ENCODE data around the gene SAMD10.

The SAMD10 gene

DNA sequence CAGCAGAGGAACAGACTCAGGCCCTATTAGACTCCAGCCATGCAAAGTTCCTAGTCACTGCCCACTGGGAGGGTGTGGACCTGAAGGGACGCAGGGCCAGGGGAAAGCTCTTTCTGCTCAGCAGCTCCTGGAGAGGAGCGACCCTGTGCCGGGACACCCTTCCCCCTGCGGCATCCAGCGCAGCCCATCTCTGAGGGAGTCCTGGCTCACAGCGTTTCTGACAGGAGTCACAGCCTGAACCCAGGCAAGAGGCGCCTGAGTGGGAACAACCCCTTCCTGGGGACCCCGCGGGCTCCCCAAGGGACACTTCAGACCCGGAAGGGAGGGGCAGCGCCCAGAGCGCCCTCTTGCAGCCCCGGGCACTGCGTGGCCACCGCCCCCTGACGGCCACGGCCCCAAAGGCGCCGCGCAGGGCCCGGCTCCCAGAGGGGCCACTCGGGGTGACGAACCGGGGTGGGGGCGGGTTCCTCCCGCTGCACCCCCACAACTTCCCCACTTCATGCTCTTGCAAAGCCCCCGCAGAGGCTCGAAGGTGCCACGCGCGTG, 24.1 kb downstream of the SAMD10 start:
- peak; percentile 45 for DNase-seq

DNA sequence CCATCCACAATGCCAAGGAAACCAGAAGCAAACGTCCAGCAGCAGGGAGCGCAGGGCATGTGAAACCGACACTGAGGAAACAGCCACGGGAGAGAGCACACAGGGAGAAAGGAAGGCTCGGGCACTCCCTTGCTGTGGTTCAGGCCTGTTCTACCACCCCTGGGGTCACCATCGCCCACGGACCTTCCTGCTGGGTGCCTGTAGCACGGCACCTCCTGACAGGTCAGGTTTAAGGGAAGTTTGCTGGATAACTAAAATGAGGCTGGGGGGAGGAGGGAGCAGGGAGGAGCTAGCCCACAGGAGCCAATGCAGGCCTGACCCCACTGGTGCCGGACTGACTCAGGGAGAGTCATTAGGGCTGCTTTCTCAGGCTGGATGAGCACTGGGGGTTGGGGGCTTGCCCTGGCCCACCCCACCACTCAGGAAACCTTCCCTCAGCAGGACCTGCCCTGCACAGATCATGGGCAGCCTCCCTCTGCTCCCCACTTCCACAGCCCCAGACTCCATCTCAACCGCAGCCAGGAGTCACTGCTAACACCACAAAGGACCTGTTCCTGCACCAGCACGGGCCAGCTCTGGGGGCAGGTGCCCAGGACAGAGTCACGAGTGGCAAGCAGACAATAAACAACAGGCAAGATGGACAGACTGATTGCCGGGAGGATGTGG, 25.5 kb downstream of the SAMD10 start:
- no peak for DNase-seq

DNA sequence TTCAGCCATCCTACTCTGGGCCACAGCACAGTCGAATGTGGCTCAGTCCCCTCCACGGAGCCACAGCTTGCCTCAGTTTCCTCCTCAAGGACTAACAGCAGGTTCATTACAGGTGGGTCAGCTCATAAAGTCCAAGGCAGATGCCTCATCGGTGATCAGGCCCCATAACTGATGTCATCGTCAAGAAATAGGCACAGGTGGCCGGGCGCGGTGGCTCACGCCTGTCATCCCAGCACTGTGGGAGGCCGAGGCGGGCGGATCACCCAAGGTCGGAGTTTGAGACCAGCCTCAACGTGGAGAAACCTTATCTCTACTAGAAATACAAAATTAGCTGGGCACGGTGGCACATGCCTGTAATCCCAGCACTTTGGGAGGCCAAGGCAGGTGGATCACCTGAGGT, 26.7 kb downstream of the SAMD10 start:
- no peak for DNase-seq

DNA sequence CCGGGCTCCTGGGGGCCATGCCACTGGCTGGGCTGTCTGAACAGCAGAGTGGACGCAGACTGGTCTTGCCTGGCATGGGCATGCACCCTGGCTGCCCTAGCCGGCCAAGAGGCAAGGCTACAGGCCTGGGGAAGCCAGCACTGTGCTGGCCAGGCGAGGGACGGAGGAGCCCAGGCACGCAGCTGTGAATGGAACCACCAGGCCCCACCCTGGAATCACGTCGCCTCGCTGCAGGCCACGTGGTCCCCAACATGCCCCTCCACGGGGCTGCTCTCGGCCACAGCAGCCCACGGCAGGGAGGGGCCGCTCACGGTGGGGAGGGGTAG, 27.3 kb downstream of the SAMD10 start:
- DNase-seq: no peak

DNA sequence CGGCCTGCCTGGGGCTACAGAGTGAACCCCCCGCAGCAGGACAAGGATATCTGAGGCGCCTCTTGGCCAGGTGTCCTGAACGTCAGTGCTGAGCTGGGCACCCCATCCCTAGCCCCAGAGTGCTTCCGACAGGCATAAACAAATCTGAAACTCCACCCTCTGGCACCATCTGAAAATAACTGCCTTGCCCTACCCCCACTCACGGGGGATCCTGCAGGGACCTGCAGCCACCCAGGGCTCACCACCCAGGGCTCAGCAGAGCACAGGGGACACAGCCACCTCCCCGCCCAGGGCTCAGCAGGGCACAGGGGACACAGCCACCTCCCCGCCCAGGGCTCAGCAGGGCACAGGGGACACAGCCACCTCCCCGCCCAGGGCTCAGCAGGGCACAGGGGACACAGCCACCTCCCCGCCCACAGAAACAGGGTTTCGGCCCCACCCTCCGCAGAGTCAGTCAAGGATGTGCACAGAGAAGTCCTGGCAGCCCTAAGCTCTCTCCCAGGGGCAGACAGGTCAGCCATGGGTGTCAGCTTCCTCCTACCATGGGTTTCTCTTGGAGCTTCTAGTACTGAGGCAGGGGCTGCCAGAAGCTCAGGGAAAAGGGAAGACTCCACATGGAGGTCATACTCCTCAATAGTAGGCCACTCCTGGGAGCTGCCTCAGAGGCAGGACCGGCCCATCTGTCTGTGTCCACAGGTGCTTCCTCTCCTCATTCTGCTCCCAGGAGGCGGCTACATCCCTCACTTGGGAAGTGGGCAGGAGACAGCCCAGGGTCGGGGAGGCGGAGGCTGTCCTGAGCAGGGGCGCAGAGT, 27.8 kb downstream of the SAMD10 start:
- DNase-seq: no peak

DNA sequence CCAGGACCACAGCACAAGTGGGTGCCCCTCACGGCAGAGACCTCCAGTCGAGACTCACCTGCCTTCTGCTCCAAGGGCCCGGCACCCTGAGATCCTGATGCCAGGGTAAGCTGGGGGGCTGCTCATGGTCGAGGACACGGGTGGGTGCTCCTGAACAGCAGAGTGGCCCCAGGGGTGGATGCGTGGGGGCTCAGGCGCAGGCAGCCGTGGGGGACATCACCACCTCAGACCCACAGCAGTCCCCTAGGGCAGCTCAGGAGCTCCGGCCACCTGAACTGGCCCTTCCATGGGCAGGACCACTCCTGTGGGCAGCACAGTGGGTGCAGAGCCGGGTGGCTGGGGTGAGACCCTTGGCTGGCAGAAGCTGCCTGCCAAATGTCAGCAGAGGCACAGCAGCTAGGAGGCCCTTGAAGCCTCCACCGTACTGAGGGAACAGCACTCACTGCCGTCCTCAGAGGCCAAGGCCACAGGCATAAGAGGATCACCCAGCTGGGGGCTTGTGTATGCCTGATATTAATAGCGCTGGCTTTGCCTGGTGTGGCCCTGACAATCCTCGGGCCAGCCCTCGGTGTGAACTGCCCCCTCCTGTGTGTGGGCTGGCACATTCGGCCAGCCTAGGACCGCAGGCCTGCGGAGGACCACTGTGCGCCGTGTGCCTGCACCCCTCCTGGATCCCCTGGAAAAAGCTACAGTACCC, 28.6 kb downstream of the SAMD10 start:
- no peak for DNase-seq

DNA sequence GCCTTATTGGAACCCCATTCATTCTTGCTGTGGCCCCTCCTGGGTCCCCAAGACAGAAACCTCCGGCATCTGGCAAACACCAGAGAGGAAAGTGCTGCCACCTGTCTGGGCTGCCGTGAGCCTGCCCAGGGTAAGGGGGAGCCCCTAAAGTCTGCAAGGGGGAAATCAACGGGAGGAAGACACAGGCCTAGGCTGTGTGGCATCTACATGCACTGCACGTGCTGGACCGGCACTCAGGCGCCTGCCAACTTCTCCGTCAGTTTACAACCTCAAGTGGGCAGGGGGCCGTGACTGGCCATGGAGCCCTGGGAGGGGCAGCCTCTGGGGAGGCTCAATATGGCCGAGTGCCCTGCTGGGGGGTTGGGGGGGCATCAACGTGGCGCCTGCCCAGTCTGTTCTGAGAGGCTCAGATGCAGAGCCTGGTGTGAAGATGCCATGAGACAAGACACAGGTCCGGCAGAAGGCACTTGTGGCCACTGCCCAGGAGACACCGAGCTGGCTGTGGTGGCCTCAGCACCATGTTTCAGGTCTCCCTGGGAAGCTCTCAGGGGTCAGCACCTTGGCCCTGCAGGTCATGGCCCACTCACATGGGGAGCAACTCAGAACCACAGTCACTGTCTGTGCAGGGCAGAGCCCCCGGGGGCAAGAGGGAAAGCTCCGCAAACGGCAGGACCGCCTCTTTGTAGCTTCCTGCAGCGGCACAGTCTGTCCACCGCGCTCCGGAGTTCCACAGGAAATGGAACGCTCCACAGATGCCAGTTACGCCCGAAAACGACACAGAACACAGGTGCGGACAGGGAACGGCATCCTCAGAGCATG, 31.6 kb downstream of the SAMD10 start:
- no peak for DNase-seq

DNA sequence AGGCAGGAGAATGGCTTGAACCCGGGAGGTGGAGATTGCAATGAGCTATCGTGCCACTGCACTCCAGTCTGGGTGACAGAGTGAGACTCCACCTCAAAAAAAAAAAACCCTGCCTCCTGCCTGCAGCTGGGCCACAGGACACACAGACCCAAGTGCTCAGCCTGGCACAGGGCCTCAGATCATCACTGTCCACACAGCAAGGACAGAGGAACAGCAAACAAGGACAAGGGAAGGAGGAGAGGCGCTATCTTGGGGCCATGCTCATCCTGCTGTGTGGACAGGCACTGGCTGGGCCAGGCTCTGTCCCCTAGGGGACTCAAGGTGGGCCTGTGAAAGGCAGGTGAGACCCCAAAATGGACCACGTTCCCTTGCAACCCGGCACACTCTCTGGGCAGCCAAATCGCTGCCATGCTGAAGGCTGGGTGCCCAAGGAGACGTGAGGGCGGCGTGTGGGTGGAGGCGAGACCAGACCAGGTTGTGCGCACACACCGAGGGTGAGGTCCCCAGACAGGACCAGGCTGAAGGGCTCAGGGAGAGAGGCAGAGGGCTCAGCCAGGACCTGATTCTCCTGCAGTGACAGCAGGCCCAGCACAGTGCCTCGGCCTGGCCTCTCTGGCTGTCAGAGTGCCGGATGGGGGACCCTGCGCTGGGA, 32.3 kb downstream of the SAMD10 start:
- no peak for DNase-seq

DNA sequence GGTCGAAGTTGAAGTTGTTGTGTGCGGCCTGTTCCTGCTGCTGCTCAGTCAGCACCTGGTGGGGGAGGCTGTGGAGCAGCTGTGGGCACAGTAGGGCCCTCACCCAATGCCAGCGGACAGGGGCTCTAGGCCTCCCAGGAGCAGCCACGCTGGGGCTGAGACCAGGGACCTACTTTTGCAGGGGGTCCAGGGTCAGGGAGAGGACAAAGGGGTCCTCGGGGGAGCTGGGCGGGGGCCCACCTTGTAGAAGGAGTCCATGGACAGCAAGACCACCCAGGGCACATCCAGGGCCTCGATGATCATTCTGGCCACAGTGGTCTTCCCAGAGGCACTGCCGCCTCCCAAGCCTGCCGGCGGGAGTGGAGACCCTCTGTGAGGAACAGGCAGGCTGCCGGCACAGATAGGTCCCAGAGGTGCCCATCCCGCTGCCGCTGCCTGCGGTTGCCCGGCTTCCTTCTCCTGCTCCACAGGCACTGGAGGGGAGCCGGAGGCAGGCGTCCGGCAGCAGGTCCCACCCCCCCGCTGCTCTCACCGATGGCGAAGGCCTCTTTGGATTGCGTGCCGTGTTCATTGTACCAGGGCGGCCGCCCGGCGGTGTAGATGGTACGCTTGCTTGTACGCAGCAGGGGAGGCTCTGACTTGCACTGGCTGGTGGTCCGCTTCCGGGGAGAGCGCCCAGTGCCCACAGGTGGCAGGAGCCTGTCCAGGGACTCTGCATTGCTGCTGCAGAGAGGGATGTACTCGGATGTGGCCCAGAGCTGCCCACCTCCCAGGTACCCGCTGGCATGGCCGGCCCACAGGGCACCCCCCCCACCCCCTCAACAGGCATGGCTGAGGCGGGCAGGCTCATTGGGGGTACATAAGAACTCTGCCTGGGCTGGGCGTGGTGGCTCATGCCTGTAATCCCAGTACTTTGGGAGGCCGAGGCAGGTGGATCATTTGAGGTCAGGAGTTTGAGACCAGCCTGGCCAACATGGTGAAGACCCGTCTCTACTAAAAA, 33.2 kb downstream of the SAMD10 start:
- DNase-seq: no peak

DNA sequence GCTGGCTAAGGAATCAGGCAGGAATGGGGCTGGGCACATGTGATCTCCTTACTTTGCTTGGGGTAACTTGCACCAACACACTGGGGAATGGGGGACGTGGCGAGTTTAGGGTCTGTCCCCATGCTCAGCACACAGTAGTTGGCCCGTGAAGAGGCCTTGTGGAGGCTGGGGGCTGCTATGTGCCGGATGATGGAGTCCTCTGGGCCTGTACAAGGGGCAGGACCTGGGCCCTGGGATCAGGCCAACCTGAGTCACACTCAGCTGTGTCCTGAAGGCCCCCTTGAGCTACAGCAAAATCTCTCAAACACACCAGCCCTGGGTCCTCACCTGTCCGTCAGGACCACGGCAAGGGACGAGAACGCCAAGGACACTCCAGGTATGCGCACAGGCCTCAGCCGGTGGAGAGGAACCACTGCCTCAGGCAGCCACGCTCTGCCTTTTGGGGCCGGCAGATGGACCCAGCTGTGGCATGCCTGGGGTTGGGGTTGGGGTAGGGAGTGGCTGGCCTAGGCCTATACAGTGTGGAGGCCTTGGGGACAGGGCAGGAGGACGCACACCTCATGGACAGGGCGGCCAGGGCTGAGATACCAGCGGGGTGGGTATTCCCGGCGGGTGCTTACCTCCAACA, 34.3 kb downstream of the SAMD10 start:
- no peak for DNase-seq

DNA sequence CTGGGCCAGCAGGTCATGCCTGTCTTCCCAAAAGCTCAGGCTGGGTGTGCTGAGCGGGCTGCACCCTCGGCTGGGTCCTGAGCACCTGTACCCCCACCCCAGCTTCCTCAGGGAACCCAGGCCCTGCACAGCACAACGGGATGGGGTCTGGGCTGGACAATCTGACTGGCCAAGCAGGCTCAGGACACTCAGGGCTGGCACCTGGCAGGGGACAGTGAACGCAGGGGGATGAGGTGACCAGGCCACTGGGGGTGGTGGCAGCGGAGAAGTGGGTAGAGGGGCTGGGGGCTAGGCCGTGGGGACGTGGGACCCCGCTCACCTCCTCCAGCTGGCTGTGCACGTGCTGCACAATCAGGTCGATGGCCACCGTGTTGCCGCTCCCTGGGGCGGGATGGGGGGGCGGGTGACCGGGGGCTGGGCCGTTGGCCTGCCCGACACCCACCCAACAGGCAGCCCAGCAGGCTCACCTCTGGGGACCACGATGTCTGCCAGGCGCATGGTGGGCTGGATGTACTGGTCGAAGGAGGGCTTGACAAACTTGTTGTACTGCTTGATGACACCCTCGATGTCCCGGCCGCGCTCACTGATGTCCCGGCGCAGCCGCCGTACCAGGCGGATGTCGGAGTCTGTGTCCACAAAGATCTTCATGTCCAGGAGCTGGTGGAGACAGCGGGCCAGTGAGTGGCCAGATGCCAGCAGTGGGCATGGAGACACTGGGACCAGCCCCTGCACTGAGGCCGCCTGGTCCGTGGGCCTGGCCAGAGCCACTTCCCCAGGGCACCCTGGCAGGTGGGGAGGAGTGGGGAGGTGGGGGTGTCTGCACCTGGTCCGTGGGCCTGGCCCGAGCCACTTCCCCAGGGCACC, 35.1 kb downstream of the SAMD10 start:
- no peak for DNase-seq

DNA sequence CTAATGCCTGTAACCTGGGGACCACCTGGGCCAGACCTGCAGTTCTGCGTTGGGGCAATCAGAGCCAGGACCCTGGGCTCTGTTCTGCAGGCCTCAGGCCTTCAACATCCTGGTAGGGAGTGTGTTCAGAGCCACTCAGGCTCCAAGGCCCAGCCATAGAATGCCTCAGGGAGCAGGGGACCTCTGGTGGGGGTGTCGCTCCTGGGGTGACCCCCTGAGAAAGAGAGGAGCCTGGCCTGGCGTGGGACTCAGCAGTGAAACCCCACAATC, 35.7 kb downstream of the SAMD10 start:
- DNase-seq: no peak

DNA sequence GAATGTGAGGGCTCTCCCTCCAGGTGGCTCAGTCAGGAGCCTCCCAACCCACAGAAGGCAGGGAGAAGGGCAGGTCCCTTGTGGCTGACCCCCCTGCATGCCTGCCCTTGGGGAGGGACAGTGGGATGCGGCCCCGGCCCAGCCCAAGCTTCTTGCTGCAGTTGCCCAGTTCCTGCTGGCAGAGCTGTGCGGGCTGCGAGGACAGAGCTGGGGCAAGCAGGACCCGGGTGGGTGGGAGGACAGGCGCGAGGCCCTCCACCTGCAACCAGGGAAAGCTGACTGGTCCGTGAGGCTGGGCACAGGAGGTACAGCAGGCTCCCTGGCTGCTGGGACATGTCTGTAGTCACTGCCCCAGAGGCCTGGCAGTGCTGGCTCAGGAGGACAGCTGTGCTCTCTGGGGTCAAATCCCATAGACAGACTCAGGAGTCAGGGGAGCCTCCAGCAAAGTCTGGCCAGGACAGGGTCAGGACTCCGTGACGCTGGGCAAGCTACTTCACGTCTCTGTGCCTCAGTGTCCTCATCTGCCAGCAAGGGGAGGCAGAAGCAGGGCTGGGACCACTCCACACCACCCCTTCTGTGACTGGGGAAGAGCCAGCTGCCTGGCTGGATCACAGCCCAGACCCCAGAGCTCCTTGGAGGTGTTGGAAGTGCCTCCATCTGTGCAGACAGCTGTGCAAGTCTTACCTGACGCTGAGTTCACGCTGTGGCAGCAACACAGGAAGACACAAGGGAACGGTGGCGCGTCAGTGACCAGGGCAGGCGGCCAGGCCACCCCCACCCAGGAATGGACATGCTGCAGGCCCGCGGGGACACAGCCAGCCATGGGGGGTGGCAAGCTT, 36.3 kb downstream of the SAMD10 start:
- DNase-seq: no peak

DNA sequence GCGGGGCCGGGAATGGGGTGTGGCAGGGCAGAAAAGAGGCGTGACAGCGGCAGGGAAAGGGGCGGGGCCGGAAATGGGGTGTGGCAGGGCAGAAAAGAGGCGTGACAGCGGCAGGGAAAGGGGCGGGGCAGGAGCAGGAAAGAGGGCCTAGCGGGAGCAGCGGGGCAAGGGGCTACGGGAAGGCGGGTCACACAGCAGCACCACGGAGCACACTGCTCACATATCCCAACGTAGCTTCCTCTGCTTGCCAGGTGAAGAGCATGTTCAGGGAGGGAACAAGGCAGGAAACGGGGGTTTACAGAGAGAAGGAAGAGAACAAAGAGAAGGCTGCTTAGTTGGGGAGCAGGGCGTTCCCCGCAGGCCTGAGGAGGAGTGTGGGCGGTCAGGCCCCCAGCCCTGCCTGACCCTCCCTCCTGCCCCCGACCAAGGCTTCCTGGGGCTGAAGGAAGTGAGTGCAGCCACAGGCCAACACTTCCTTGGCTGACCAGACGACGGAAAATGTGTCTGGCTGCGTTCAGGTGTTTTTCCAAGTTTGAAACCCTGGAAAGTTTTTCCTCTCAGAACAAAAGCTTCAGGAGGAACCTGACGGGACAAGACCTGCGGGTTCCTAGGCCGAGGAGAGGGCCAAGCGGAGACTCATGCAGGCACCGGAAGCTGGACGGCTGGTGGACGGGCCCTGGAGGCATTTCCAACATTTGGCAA, 37.0 kb downstream of the SAMD10 start:
- peak; percentile 51 for DNase-seq

DNA sequence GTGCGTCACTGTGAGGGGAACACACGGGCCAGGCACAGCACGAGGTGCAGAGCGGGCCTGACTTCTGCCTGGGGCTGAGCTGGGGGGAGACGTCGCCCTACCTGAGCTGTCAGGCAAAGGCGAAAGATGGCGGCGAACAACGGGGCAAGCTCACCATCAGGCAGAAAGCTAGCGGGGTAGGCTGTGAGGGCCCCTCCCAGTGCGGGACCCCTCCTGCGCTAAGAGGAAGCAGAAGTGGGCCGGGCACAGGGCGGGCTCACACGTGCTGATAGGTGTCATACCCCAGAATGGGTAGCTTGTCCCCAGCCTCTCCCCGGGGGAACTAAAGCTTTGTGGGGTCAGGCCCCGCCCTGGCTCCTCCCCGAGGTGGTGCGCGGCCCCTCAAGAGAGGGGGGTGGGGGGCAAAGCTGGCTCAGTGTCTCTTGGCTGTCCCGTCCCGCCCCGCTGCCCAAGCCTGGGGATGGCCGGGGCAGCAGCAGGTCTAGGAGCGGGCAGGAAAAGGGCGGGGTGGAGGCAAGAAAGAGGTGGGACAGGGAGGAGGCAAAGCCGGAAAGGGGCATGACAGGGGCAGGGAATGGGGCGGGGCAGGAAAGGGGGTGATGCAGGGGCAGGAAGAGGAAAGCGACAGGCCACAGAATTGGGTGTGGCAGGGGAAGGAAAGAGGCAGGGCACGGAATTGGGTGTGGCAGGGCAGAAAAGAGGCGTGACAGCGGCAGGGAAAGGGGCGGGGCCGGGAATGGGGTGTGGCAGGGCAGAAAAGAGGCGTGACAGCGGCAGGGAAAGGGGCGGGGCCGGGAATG, 38.0 kb downstream of the SAMD10 start:
- peak; percentile 64 for DNase-seq

DNA sequence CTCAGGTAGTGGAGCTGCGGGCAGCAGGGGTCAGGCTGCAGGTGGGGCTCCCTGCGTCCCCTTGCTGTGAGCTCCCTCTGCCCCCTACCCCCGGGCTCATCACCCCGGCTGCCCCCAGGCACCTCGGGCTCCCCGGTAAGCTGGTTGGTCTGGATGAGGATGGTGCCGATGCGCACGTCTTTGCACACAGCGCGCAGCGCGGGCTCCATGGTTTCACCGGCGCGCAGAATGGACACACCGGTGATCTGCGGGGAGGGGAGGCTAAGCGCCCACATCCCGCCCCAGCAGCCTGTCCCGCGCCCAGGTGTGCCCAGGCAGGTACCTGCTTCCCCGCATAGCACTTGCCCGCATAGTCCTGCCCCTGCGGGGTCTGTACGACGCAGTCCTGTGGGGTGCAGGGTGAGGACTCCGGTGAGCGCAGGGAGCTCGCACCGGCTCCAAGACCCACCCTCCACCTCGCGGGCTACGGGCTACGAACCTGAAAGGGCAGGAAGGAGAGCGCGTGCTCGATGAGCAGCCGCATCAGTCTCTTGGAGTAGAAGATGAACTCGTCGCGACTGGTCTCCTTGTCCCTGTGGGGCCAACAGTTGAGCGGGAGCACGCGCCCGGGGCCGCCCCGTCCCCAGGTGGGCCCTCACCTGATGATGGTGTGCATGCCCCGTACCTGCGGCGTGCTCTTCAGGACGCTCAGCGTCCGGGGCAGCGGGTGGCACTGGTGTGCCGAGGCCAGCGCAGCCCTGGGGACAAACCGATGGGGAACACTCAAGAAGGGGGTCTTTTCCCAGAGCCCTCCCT, 38.8 kb downstream of the SAMD10 start:
- no peak for DNase-seq

DNA sequence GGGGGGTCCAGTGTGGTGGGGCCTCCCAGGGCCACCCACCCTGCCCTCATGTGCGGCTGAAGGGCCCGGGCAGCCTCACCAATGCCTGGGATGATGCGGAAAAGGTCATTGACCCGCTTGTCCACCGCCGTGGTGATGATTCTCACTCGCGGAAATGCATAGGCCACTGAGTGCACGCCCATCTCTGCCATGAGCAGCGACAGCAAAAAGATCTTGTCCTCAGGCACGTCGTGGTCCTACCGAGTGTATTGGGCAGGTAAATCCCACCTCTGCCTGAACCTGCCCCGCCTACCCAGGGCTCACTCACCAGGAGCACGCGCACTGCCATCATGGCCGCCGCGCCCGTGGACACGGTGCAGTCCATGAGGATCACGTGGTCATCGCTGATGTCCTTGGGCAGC, 39.4 kb downstream of the SAMD10 start:
- DNase-seq: no peak
